Activated CD4-positive, alpha-beta memory T cell treated with anti-CD3 and anti-CD28 coated beads, Interleukin-2, amount 10 ng/mL, durations not matched to agents 7 days and 5 days (primary cell): ENCODE data around the gene SLC26A2. TPM values are rescaled to one million over a fixed set of nuclear protein-coding genes. Genes with fewer than 3 reads are reported as not detected.

Experiments used
- total RNA-seq, 2 experiments: library from RNA; stranded (reverse); gene quantifications; one replicate each; pipeline ENCODE4 v1.2.3, GENCODE V29; 2021

The SLC26A2 gene
- total RNA-seq, 2 experiments from 2014 or later = 8.3 to 8.4 TPM

Other genes with a start within 250 kb of the SLC26A2 start
- 1 to 10 TPM; 2.7 to 2.8 TPM for gene PPARGC1B, start 230.4 kb upstream of the SLC26A2 start, total RNA-seq
- gene PDE6A, start 16.0 kb upstream of the SLC26A2 start, total RNA-seq = not detected
- gene TIGD6, start 39.9 kb downstream of the SLC26A2 start, total RNA-seq = 1 to 10 TPM; 2.0 to 2.3 TPM
- 10 to 100 TPM; 41.6 to 44.1 TPM for gene HMGXB3, start 40.0 kb downstream of the SLC26A2 start, total RNA-seq
- under 1 TPM in 1 of 2 experiments, not detected in 1; 0.25 TPM for gene CSF1R, start 125.8 kb downstream of the SLC26A2 start, total RNA-seq
- 1 to 10 TPM; 7.2 to 9.0 TPM for gene PDGFRB, start 195.1 kb downstream of the SLC26A2 start, total RNA-seq
- not detected for gene CDX1, start 206.0 kb downstream of the SLC26A2 start, total RNA-seq
- gene SLC6A7, start 229.3 kb downstream of the SLC26A2 start, total RNA-seq = not detected